ENCODE results near the gene LCP2.
"Not testable (repeated sequence)": the region's sequence is repeated elsewhere in the genome, so short reads cannot be mapped to it uniquely, and the experiment has no call there.

Gene LCP2

DNA sequence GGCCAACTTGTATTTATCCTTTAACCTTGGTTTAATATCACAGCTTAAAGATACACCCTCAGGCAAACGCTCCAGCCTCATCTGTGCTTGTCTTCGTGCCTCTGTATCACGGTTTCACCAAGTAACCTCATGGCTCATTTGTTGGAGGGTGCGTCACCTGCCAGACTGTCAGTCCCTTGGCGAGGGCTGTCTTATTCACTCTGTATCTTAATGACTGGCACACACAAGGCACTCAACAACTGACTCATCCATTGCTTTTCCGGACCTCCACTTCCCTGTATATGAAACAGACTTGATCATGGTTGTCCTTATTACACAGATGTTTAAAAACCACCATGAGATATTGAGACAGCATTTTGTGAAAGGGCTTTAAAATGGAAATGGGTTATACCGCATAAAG is 28.0 kb downstream of the LCP2 start:
- no peak for DNase-seq

- DNase-seq: no peak
Observed at GRCh38 chr5:170268884-170269283, 28.7 kb downstream of the LCP2 start.

GRCh38 chr5:170268153-170268689 is 29.4 kb downstream of the LCP2 start:
- DNase-seq: no peak

- DNase-seq: peak; percentile 87
Observed at GRCh38 chr5:170267431-170268152, 30.0 kb downstream of the LCP2 start.

DNA sequence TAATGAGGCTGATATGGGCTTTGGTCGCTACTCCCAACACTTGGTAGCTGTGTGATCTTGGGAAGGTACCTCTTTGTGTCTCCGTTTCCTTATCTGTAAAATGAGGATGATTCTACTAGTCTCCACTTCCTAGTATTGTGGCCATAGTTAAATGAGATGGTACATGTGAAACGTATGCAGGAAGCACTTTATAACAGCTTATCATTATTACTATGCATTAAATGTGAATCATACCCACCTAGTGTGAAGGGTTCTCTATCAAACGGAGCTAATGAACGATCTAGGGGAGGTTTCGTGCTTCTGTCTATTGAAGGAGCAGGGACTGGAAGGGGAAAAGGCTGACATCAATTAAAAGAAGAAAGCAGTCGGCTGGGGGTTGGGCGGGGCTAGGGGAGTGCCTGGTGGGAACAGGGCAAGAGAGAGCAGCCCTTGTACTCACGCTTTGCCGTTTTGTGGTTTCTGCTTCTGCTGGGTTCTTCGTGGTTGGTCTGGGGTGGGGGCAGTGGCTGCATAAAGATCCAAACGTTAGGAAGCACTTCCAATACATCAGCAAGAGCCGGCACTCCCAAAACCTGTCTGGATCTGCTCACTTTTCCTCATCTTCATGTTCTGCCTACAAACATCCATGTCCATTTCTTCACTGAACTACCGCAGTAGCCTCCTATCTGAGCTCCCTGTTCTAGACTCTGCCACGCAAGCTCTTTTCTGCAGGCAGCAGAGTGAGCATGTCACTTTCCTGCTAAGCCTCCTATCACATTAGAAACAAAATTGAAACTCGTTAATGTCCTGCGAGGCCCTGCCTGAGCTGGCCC is 30.8 kb downstream of the LCP2 start:
- peak; percentile 80 for DNase-seq

GRCh38 chr5:170265522-170265921 is 32.1 kb downstream of the LCP2 start:
- no peak for DNase-seq

- no peak for DNase-seq
Observed at GRCh38 chr5:170263906-170264305, 33.7 kb downstream of the LCP2 start.

DNA sequence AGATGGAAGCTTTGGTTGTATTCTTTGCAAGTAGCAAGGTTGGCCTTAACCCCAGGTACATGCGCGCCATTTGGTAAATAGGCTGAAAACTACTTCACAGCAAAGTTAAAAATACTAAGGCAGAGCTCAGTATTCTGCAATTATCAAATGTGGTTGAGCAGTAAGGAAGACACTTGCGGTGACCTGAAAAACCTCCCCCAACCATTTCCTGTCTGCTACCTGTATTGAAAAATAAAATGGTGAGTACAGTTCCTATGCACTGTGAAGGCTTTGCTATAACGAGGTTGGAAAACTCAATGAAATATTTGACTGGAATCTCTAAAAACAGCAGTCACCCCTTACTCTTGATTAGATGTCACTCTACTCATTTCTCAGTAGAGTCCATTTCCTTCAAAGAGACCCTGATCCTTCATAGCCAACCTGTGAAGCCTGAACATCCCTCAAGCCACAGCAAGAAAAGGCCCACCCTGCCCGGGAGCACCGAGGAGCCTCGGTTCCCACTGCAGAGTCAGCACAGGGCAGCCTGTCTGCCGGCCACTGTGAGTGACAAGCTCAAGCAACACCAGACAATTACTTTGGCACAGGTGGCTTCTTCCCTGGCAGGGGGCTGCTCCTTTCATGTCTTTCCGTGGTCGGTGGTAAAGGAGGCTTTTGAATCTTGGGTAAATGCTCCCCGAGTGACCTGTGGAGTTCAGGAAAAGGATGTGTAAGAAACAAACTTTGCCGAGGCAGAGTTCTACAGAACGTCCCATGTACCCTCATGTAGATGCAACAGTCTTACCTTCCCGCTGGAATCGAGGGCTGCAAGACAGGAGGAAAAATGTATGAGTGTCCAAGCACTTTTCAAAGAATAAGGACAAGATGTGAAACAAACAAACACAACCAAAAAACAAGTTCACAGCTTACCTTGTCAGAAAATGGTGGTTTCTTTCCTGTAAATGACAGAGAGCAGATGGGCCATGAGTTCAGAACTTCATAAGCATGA is 35.2 kb downstream of the LCP2 start:
- DNase-seq: no peak

- DNase-seq: no peak
Observed at GRCh38 chr5:170261528-170262043, 36.0 kb downstream of the LCP2 start.

GRCh38 chr5:170257370-170257769 is 40.2 kb downstream of the LCP2 start:
- no peak for DNase-seq

- no peak for DNase-seq
Observed at GRCh38 chr5:170256571-170256970, 41.0 kb downstream of the LCP2 start.

GRCh38 chr5:170254056-170254455 is 43.5 kb downstream of the LCP2 start:
- DNase-seq: no peak

- no peak for DNase-seq
Observed at GRCh38 chr5:170252720-170253350, 44.7 kb downstream of the LCP2 start.

GRCh38 chr5:170252109-170252508 is 45.5 kb downstream of the LCP2 start:
- no peak for DNase-seq

GRCh38 chr5:170251462-170251861 is 46.1 kb downstream of the LCP2 start:
- DNase-seq: no peak

- DNase-seq: no peak
Observed at GRCh38 chr5:170250810-170251317, 46.7 kb downstream of the LCP2 start.

GRCh38 chr5:170249355-170249754 is 48.2 kb downstream of the LCP2 start:
- no peak for DNase-seq

DNA sequence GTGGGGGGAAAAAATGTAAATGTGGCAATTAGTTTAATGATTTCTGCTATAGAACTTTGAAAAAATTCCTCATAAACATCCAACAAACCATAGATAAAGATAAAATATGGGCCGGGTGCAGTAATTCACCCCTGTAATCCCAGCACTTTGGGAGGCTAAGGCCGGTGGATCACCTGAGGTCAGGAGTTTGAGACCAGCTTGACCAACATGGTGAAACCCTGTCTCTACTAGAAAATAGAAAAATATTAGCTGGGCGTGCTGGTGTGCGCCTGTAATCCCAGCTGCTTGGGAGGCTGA is 48.7 kb downstream of the LCP2 start:
- DNase-seq: not testable (repeated sequence)

DNA sequence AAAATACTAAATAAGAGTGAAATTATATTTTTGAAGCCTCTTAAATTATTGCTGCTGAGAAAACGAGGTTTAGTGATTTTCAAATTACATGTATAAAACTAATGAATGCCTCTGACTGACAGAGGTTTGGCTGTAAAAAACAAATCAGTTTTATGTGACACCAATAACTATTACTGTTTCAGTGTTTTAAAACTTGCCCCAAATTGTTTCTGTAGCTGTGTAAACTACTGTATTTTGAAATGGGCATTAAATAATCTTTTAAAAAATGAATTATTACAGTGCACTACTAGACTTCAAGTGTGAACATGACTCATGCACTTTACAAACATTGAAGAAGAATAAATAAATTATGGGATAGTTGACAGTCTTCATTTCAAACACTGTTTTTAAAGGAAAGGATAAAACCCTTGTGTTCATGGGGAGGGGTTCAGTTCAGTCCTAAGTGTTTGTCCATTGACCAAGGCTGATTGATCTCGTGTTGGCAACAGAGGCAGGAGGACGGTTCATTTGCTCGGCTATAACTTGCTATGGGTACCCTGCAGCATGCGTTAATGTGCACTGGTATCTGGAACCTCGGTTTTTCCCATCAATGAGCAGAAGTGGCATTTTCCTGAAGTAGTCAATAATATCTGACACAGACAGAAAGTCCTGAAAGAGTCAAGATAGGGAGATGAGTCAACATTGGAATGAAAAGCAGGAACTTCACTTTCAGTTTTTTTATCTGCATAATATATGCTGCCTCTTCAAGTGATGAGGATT is 49.2 kb downstream of the LCP2 start:
- no peak for DNase-seq

- no peak for DNase-seq
Observed at GRCh38 chr5:170247363-170247762, 50.2 kb downstream of the LCP2 start.

GRCh38 chr5:170246126-170246870 is 51.3 kb downstream of the LCP2 start:
- no peak for DNase-seq

All from activated CD8-positive, alpha-beta memory T cell treated with anti-CD3 and anti-CD28 coated beads for 24 hours (primary cell).